ENCODE data around the gene MYCBP2.

DNA sequence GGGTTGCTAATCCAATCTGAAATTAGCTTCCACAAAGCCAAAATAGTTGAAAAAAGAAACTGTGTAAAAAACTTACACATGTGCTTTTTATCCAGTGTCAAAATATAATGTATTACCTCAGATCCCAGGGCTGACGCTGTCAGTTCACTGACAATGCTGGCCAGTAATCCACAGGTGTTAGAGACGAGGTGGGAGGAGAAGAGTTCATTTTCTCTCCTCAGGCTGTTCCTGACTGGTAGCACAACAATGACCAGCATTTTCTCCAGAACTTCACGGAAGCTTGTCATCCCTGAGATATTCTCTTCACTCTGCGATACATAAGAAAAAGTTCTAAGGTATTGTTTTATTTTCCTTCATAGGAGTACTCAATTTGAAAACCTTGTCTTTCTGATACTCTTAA lies 146.9 kb downstream of the MYCBP2 start:
- TF ChIP-seq, protein P1, sequence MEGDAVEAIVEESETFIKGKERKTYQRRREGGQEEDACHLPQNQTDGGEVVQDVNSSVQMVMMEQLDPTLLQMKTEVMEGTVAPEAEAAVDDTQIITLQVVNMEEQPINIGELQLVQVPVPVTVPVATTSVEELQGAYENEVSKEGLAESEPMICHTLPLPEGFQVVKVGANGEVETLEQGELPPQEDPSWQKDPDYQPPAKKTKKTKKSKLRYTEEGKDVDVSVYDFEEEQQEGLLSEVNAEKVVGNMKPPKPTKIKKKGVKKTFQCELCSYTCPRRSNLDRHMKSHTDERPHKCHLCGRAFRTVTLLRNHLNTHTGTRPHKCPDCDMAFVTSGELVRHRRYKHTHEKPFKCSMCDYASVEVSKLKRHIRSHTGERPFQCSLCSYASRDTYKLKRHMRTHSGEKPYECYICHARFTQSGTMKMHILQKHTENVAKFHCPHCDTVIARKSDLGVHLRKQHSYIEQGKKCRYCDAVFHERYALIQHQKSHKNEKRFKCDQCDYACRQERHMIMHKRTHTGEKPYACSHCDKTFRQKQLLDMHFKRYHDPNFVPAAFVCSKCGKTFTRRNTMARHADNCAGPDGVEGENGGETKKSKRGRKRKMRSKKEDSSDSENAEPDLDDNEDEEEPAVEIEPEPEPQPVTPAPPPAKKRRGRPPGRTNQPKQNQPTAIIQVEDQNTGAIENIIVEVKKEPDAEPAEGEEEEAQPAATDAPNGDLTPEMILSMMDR (IDR thresholded peaks at IDR 0.05), result no peak
- TF ChIP-seq, protein P2, sequence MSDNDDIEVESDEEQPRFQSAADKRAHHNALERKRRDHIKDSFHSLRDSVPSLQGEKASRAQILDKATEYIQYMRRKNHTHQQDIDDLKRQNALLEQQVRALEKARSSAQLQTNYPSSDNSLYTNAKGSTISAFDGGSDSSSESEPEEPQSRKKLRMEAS (IDR thresholded peaks at IDR 0.05; ENCODE audit: low read depth), result no peak
- TF ChIP-seq EP300 (IDR thresholded peaks at IDR 0.05; ENCODE audit: borderline replicate concordance in 1 of 2, low read depth in 1 of 2, low read length in 1 of 2), result no peak
- TF ChIP-seq, protein P3, sequence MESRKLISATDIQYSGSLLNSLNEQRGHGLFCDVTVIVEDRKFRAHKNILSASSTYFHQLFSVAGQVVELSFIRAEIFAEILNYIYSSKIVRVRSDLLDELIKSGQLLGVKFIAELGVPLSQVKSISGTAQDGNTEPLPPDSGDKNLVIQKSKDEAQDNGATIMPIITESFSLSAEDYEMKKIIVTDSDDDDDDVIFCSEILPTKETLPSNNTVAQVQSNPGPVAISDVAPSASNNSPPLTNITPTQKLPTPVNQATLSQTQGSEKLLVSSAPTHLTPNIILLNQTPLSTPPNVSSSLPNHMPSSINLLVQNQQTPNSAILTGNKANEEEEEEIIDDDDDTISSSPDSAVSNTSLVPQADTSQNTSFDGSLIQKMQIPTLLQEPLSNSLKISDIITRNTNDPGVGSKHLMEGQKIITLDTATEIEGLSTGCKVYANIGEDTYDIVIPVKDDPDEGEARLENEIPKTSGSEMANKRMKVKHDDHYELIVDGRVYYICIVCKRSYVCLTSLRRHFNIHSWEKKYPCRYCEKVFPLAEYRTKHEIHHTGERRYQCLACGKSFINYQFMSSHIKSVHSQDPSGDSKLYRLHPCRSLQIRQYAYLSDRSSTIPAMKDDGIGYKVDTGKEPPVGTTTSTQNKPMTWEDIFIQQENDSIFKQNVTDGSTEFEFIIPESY (IDR thresholded peaks at IDR 0.05; ENCODE audit: borderline replicate concordance, low read depth), result no peak
- no peak for TF ChIP-seq YY1 (IDR thresholded peaks at IDR 0.05; ENCODE audit: low read depth)
- TF ChIP-seq USF1 (IDR thresholded peaks at IDR 0.05; ENCODE audit: borderline replicate concordance, low read depth), result no peak
- TF ChIP-seq SIN3A (IDR thresholded peaks at IDR 0.05; ENCODE audit: borderline replicate concordance, low read depth, low read length), result no peak
- TF ChIP-seq IRF3 (IDR thresholded peaks at IDR 0.05; ENCODE audit: low read depth, low read length), result no peak
- TF ChIP-seq EZH2phosphoT487 (IDR thresholded peaks at IDR 0.05; ENCODE audit: borderline replicate concordance, low read depth), result no peak
- TF ChIP-seq USF2 (IDR thresholded peaks at IDR 0.05; ENCODE audit: borderline replicate concordance, low read depth, low read length), result no peak
